Pulmonary artery endothelial cell (primary cell): ENCODE results near the gene B4GALT1. TPM values are rescaled to one million over a fixed set of nuclear protein-coding genes. Genes with fewer than 3 reads are reported as not detected.
"Not testable (repeated sequence)": the region's sequence is repeated elsewhere in the genome, so short reads cannot be mapped to it uniquely, and the experiment has no call there.

ENCODE experiments used
- DNase-seq: peaks from one replicate; pipeline ENCODE4 v3.0.0-alpha.2; 2011; ENCODE audit warnings: low read depth, low spot score
- total RNA-seq: library from RNA; depleted of rRNA; stranded (reverse); fragments of >200 nt; gene quantifications from 2 replicates; pipeline ENCODE4 v1.2.3, GENCODE V29; 2014

Gene B4GALT1
- total RNA-seq, 1 donor from 2014 or later: 19.2 TPM

DNA sequence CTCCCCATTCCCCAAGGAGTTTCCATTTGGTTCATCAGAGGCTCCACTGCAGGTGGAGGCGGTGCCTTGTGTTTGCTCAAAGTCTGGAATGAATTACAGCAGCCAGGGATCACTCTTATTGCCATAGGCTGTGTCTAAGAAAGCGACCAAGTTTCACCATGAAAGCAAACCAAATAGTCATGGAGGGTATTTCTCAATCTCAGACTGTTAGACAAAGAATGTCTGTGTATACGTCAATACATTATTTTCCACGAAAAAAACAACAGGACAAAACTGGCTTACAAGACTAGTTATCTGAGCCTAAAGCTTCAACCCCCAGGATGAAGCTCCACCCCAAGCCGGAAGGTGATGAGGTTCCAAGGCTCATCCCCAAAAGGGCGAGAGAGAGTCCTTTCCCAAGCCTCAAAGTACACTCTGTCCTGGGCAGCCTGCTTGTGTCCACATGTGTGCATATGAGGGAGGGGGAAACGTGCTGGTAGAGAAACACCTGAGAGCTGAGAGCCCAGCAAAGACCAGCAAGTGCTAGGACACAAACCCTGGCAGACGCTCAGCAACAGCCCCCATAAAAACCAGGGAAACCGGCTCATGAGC lies 4.3 kb downstream of the B4GALT1 start:
- no peak for DNase-seq

DNA sequence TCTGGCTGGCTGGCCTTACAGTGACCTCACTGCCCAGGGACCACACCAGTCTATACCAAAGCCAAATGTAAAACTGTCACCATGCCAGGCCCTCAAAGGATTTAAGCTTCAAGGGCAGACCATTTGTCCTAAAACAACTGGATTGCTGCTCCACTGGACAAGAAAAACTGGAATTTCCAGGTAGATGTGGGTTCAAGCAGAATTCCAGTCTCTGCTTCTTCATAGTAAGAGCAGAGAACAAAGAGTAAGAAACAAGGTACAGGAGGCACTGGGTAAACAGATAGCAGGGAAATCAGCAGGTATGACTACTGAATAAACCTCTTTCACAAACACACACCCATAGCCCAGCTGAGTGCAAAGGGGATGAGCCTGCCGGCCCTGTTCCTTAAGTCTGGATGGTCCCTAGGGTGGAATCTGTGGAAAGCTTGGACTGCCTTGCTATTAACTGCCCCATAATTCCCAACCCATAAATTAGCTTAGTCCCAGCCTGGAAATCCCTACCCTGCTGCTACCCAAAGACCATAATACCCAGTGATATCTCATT lies 5.5 kb downstream of the B4GALT1 start:
- no peak for DNase-seq

DNA sequence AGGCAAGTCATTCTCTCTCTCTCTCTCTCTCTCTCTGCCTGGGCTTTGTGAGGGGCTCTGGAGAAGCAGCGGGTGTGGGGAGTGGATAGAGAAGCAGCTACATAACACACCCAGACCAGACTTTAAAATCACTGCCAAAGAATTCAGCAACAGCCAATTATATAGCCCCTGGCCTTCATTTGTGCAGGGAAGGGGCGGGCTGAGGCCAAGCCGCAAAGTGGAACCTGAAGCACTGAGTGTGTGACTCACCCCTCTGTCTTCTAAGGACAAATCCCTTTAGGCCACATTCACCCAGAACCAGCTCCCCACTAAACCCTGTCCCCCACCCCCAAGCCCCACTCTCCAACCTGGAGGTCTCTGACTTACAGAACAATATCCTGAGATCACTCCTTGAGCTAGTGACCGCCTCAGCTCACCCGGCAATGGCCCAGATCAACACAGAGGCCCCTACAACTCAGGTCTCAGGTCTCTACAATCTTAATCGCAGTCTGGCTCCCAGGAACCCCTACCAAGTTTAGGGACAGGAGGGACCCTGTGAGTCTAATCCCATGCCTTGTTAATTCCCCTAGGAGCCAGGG lies 6.0 kb downstream of the B4GALT1 start:
- DNase-seq: peak; percentile 50

DNA sequence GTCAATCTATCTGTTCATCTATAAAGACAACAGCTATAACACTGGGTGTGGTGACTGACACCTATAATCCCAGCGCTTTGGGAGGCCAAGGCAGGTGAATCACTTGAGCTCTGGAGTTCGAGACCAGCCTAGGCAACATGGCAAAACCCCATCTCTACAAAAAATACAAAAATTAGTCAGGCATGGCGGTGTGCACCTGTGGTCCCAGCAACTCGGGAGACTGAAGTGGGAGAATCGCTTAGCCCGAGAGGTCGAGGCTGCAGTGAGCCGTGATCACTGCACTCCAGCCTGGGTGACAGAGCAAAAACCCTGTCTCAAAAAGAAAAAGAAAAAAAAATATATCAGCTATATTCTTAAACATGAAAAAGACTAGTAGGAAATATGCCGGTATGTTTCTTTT lies 6.7 kb downstream of the B4GALT1 start:
- not testable (repeated sequence) for DNase-seq

DNA sequence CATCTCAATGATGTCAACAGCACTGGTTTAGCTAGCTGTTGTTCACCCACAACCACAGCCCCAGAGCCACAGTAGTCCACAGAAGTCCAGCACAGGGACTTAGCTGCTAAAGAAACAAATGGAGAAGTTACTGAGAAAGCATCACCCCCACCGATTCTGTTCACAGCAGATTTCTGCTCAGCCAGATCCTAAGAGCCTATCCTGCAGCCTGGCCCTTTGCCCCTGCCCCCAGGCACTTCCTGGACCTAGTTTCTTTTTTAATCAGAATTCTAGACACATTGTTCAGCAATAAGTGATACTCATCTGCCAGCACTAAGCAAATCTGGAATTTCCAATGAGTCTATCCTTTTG lies 7.4 kb downstream of the B4GALT1 start:
- DNase-seq: peak; percentile 32

DNA sequence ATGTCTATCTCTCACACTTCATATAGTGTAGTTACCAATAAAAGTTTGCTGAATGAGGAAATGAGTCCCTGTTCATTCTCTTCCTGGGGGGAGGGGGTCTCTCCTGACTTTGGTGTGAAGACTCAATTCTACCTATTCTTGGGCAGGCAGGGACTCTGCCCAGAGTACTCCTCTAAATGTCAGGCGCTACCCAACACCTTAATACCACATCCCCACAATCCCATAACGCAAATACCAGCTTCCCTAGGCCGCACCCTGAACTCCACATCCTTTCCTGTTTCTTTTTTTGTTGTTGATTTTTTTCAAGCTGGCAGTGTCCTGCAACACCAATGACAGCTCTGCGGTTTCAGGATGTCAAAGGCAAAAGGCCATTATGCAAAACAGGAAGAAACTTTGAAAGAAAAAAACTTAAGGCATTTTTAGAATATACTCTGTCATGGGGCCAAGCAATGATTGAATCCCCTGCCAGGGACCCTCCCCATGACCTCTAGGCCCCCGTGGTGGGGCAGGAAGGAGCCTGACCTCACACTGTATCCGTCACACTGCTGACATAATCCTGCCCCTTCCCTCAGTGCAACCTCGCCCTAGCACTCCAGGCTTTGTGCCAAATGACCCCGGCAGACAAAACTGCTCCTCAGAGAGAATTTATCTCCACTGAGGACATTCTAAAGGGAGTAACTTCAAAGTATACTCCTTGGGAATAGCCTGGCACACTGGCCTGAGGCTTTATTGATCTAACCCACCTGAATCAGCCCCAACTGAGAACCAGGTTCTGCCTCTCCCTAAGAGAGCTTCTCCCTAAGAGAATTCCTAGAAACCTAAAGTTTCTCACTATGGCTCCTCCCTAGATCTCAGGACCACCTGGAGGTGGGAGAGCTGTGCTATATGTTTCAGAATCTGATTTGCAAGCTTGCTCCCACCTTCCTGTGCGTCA lies 8.0 kb downstream of the B4GALT1 start:
- DNase-seq: no peak

DNA sequence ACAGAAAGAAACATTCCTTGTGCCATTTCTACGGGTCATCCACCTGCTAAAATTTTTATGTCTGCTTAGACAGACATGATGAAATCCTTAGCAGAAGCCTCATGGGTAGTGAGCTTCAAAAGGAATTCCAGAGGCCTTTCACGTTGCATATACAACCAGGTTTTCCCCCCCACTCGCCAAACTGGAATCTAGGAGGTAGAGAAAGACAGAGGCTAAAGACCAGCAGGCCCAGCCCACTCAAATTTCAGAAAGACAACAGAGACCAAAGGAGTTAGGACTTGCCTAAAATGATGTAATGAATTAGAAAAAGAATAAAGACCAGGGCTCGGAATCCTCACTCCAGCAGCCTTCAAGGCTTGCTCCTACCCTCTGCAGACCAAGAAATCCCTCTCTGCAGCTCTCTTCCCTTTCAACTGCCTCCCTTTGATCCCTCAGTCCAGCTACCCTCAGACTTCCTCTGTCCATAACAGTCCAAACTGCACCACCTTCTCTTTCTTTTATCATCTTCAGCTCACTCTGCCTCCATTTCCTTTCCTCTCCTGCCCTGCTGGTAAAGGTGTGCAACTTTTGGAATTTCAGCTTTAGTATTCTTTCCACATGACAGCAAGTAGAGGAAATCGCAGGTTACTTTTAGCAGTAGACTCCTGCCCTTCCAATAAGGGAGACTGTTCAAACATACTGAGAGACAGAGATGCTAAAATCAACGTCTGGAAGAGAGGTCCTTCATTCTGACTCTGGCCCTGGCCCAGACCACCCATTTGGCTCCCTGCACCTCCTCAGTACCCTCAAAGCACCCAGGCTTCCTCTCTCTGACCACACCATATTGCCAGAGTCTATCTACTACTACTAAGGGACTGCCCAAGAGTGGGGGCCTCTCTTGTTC lies 8.9 kb downstream of the B4GALT1 start:
- DNase-seq: no peak

DNA sequence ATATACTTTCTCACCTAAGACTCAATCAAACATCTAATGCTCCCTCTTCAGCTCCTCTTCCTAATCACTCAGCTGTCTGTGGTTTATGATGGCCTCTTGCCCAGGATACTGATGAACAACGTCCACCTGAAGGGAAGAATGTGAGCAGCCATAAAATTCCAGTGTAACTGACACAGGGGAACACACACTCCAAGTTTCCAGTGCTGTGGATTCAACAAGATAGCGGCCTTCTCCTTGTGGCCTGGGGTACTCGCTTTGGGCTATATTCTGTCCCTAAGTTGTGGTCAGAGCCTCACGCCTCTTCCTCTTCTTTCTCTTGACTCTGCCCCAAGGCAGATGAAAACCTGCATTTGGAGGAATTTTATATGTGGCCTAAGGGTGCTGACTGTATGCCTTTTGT lies 11.7 kb downstream of the B4GALT1 start:
- no peak for DNase-seq

DNA sequence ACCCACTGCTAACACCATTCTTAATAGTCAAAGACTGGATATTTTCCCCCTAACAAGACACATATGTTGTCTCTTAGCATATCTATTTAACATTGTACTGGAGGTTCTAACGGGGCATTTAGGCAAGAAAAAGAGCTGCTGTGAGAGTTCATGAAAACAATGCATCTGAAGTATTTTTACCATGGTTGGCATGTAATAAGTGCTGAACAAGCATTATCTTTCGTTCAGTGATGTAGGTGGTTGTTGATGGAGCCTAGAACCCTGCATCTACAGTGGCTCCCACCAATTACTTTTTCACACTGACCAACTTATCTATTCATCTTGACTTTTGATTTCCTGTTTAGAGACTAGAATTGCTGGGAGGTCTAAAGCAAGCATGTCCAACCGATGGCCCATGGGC lies 12.8 kb downstream of the B4GALT1 start:
- no peak for DNase-seq

DNA sequence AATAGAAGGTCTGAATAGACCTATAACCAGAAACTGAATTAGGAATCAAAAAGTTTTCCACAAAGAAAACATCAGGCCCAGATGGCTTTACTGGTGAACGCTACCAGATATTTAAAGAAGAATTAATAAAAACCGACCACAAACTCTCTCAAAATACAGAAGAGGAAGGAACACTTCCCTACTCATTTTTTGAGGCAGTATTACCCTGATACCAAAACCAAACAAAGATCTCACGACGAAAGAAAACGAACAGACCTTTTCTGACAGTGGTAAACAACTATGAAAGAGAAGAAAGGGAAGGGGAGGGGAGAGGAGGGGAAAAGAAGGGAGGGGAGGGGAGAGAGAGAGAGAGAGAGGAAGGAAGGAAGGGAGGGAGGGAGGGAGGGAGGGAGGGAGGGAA lies 13.5 kb downstream of the B4GALT1 start:
- DNase-seq: no peak

DNA sequence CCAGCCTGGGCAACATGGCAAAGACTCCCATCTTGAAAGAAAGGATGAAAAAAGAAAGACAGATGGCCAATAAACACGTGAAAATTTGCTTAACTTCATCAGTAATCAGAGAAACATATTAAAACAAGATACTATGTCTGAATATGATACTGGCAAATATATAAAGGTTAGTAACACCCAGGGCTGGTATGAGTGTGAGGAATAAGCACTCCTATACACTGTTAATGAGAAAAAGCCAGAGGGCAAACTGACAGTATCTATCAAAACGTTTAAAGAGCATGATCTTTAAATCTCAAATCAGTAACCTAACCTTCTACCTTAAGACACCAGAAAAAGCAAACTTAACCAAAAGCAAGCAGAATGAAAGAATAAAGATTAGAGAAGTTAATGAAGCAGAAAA lies 14.1 kb downstream of the B4GALT1 start:
- no peak for DNase-seq

DNA sequence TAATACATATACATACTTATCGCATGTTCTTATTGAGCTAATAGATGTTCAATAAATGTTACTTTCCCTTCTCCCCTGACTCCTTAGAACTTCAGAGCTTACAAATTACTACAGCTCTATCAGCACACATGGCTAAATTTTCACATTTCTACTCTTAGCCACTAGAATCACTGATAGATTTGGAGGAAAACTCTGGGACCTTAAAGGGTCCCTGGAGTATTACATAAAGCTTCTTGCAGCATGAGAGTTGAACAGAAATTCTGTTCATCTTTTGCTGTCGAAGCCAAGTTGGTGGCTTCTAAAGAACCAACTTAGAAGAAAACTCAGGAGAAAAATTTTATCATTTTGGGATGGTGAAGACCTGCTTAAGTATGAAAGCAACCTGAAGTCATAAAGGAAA lies 15.5 kb downstream of the B4GALT1 start:
- DNase-seq: no peak

DNA sequence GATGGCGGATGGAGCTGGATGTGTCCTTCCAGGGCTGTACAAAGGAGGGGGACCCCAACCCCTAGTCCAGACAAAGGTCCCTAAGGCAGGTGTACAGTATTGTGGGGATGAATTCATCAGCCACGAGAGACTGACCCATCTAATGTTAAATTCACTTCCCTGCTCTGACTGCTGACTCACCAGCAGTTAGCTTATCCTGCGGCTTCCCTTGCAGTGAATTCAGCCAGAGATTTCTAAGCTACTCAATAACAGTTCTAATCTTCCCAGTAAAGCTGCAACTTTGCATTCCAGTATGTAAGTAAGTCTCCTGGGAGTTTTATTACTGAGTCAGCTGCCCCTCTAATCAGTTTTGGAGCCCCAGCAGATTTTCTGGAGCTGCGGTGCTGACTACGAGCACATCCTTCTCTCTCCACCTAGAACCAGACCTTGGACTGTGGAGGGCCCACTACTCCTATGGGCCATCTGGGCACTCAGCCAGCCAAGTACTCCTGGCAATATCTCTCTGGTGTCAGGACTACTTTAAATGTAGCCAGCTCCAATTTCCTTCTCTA lies 16.1 kb downstream of the B4GALT1 start:
- peak; percentile 51 for DNase-seq

DNA sequence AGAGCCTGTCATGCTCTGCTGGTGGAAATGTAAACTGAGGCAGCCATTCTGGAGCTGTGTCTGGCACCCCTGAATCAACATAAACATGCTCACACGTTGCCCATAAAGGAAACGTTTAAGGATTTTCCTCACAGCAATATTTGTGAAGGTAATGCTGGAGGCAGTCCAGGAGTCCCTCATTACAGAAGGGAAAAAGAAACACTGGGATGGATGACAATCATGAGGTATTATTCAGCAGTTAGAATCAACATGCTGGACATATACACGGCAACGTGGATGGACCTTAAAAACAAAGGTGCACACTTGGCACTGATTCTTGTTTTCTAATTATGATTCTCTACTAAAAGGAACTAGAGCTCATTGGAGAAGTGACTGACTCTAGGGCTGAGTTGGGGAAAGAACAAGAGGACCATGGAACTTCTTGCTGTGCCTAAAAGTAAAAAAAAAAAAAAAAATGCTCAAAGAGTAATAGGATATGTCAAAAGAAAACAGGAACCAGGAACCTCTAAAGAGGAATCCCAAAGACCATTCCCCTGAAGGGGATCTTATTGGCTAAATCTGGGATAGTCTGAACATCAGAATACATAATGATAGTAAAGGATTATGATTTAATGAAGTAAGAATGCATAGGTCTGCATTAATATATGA lies 18.6 kb downstream of the B4GALT1 start:
- DNase-seq: no peak

DNA sequence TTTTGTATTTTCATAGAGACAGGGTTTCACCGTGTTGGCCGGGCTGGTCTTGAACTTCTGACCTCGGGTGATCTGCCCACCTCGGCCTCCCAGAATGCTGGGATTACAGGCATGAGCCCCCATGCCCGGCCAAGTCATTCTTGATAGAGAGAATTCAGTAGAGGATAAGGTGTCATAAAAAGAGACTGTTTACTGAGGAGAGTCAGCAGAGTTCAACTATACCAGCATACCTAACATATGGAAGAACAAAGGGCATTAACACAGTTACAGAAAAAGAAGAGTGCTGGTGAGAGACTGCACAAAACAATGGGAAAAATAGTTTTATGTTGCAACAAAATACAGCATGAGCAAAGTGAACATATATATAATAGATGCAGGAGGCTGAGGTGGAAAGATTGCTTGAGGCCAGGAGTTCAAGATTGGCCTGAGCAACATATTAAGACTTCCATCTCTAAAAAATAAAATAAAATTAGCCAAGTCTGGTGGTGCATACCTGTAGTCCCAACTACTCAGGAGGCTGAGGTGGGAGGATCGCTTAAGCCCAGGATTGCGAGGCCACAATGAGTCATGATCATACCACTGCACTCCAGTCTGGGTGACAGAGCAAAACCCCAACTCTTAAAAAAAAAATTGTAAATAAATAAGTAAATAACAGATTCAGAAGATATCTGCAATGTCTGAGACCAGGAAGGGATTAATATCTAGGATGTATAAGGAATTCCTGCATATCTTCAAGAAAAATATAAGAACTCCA lies 19.5 kb downstream of the B4GALT1 start:
- no peak for DNase-seq

DNA sequence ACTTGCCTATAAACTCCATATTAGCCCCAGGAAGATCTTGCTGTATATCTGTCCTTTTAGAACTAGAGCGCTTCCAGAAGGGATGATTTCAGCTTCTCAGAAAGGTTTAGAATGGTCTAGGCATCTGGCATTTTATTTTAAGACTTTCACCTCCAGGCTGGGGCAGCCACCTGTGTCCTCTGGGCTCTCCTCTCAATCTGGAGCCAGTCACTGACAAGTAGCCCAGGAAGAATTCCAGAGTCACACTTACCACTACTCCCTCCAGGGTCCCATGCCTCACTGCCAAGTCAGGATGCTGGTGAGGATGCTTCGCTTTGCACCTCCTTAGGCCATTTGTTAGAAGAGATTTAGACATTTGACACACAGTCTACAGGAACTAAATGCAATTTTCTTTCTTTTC lies 20.8 kb downstream of the B4GALT1 start:
- no peak for DNase-seq

DNA sequence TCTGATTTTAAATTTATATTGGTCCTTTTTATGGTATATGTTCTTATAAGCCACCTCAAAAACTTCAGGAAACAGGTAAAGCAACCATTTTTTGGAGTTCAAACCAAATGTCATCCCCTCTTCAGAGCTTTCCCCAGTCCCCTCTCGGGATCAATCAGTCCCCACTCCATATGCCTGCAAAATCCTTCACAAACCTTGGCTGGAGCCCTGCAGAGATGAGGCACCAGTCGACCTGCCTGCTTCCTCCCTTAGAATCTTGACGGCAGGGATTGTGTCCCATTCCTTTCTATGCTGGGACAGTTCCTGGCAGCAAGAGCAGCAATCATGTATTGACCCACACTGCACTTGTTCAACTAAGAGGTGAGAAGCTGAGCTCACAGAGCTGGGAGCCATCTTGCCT lies 22.6 kb downstream of the B4GALT1 start:
- no peak for DNase-seq

DNA sequence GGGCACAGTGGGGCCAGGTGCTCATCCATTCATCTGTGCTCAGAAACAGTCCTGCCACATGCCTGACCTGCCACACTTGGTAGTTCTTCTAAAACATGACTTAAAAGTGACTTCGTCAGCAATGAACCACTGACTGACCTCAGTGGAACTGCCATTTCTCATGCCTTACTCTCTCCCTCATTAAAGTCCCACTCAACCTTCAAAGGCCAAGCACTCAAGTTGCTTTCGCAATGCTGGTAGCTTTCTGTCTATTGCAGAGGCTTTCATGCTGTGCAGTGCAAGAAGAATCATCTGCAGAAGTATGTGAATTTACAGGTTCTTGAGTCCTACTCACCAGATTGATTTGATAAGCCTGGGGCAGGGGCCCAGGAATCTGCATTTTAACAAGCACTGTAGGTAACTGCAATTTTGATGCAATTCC lies 23.9 kb downstream of the B4GALT1 start:
- no peak for DNase-seq

DNA sequence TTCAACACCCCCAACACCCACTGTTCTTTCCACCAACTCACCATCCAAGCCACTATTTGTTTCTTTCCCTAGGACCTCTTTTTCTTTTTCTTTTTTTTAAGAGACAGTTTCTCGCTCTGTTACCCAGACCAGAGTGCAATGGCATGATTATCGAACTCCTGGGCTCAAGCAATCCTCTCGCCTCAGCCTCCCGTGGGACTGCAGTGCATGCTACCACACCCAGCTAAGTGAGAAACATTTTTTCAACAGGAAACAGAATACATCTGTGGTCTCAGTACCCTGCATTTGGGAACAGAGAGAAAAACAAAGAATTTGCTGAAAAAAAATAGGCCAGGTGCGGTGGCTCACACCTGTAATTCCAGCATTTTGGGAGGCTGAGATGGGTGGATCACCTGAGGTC lies 24.6 kb downstream of the B4GALT1 start:
- DNase-seq: no peak
